C4-2B (cell line): Measurements from ENCODE around the gene AUTS2.

Source experiments
- H3K27ac ChIP-seq: fragments of 450-650 bp; 2 replicates; pipeline ENCODE4 v1.5.1; 2017
- CTCF ChIP-seq: fragments of 450-650 bp; conservative IDR thresholded peaks from 2 replicates; pipeline ENCODE4 v1.5.1; 2017; ENCODE audit warnings: mild to moderate bottlenecking
- ZFX ChIP-seq: fragments of 450-650 bp; IDR thresholded peaks from 2 replicates; pipeline ENCODE4 v1.6.1; 2017

The AUTS2 gene

GRCh38 chr7:69860486-69860885, 262.2 kb downstream of the AUTS2 start:
- TF ChIP-seq ZFX (no peak), CTCF (no peak)
- no peak overlapping the region for H3K27ac ChIP-seq

- TF ChIP-seq ZFX (no peak), CTCF (no peak)
- no peak overlapping the region for H3K27ac ChIP-seq
Measured at GRCh38 chr7:69860941-69861622, 262.8 kb downstream of the AUTS2 start.

DNA sequence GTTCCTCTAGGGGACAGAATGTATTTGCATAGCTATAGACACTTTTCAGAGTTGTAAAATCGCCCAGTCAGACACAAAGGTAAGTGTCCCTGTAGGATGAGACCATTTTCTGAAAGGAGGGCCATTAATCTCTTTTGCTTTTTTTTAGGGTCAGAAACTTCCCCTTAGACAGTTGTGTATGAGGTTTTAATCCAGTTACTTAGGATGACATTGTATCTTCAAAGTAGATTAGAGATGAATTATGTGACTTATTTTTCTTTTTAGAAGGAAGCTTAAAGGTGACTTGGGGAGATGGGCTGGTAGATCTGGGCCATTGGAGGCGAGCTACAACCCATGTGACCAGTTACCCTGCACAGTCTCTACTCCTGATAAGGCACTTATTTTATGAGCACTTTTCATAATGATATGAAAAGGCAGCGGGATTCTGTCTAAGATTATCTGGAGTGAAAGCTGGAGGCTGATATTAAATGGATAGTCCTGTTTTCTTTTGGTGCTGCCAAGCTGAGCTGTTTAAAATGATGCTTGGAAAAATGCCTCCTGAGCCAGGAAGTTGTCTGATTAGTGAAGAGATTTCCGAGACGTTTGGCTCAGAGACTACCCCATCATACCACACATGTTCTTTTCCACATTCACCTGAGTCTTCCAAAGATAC, 264.3 kb downstream of the AUTS2 start:
- no peak overlapping the region for H3K27ac ChIP-seq
- TF ChIP-seq CTCF (no peak), ZFX (no peak)

DNA sequence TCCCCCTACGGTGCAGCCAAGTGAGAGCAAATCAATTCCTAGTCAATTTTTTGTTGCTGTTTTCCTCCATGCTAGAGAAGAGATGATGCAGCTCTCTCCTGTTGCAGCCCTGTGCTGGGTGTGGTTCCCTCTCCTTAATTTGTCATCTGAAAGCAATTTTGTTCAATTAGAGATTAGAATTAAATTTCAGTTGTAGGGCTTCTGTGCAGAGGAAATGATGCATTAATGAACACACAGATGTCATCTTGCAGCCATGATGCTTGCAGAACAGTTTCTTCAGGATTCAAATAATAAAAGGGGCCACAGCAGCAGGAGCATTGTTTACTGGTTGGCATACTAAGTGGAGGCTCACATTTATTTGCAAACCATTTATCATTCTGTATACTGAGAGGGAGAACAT, 266.0 kb downstream of the AUTS2 start:
- no peak for TF ChIP-seq CTCF
- no peak for TF ChIP-seq ZFX
- no peak overlapping the region for H3K27ac ChIP-seq

DNA sequence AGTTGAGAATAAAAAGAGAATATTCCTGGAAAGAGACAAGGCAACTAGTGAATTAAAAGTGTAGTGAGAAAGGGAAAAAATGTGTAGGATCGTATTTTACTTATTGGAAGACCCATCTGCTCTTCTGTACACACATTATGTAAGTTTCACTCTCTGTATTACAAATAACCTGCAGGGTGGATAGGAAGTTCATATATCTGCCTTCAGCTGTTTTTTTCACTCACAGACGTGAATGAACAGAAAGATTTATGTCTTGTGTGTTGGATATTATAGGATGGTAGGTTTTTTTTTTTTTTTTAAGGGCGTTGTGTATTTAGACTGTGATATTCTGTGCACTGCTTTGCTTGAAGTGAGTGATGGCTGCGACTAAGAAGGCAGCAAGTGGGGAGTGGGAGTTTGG, 266.5 kb downstream of the AUTS2 start:
- TF ChIP-seq ZFX: no peak
- no peak for TF ChIP-seq CTCF
- H3K27ac ChIP-seq: no peak overlapping the region

DNA sequence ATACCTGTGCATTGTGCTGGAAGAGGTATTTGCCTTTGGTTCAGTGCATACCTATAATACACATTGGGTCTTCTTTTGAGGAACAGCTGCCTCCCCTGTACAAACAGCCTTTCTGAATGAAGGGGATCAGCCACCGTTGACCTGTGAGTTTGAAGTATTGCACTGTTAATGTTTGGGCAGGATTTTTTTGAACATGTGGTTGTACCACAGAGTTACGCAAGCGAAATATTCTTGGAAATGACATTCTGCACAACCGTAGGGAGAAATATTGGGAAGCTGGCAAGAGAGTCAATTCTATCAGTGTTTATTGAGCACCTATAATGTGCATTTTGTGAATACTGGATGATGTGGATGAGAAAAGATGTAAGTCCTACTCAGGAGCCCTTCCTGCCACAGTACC, 270.6 kb downstream of the AUTS2 start:
- TF ChIP-seq ZFX (no peak), CTCF (no peak)
- H3K27ac ChIP-seq: no peak overlapping the region

DNA sequence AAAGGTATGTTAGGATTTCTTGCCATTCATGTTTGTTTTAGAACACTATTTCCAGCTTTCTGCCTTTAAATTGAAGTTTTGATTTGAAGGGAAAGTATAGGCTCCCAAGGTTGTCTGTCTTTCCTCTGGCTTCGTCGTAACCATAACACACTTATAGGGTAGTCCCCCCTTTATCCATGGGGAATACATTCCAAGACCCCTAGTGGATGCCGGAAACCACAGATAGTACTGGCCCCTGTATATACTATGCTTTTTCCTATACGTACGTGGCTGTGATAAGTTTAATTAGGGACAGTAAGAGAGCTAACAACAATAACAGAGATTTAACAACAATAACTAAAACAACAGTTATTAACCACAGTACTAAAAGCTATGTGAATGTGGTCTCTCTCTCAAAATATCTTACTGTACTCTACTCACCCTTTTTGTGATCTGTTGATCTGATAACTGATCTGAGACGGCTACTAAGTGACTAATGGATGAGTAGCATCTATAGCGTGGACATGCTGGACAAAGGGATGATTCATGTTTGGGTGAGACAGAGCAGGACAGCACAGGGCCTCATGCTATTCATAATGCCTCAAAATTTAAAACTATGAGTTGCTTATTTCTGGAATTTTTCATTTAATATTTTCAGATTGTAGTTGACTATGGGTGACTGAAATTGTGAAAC, 273.1 kb downstream of the AUTS2 start:
- no peak for TF ChIP-seq ZFX
- no peak for TF ChIP-seq CTCF
- H3K27ac ChIP-seq: no peak overlapping the region
